SJCRH30 (cell line): ENCODE data around the gene SLC39A1. TPM values are rescaled to one million over a fixed set of nuclear protein-coding genes. Genes with fewer than 3 reads are reported as not detected.
A peak's percentile ranks its signal among the peaks of the same experiment; 100 is the strongest.
"Not testable (repeated sequence)": the region's sequence is repeated elsewhere in the genome, so short reads cannot be mapped to it uniquely, and the experiment has no call there.

Experiments used
- DNase-seq, 2 experiments: peaks; one replicate each; pipeline ENCODE4 v3.0.0-alpha.2; 2015 to 2020
- H3K27ac ChIP-seq: fragments of 250-450 bp; sonication (Bioruptor Pico); 2 replicates; pipeline ENCODE4 v1.5.1; 2020; ENCODE audit warnings: mild to moderate bottlenecking, moderate library complexity
- H3K27me3 ChIP-seq: fragments of 250-450 bp; sonication (Bioruptor Pico); 2 replicates; pipeline ENCODE4 v1.5.1; 2020; ENCODE audit warnings: mild to moderate bottlenecking, moderate library complexity
- H3K36me3 ChIP-seq: fragments of 250-450 bp; sonication (Bioruptor Pico); 2 replicates; pipeline ENCODE4 v1.5.1; 2020; ENCODE audit warnings: mild to moderate bottlenecking, moderate library complexity
- H3K4me1 ChIP-seq: fragments of 250-450 bp; sonication (Bioruptor Pico); 2 replicates; pipeline ENCODE4 v1.5.1; 2020; ENCODE audit warnings: mild to moderate bottlenecking, moderate library complexity
- H3K4me3 ChIP-seq: fragments of 250-450 bp; sonication (Bioruptor Pico); 2 replicates; pipeline ENCODE4 v1.5.1; 2020; ENCODE audit warnings: mild to moderate bottlenecking, moderate library complexity
- H3K9me3 ChIP-seq: fragments of 250-450 bp; sonication (Bioruptor Pico); replicated peaks from 2 replicates; pipeline ENCODE4 v1.5.1; 2020; ENCODE audit warnings: mild to moderate bottlenecking, moderate library complexity
- total RNA-seq: library from RNA; depleted of rRNA; stranded (reverse); fragments of >200 nt; shearing (Covaris generic); gene quantifications from 2 replicates; pipeline ENCODE4 v1.2.3, GENCODE V29; 2014; rRNA removed

Gene SLC39A1, protein sequence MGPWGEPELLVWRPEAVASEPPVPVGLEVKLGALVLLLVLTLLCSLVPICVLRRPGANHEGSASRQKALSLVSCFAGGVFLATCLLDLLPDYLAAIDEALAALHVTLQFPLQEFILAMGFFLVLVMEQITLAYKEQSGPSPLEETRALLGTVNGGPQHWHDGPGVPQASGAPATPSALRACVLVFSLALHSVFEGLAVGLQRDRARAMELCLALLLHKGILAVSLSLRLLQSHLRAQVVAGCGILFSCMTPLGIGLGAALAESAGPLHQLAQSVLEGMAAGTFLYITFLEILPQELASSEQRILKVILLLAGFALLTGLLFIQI
- total RNA-seq = 74.4 and 77.2 TPM in 2 replicates

- no peaks in the 10 kb centered on the region for H3K36me3 ChIP-seq
- H3K4me1 ChIP-seq = no peaks in the 10 kb centered on the region; the same call in 1 of the 2 replicates
- H3K4me3 ChIP-seq = peak within 1 kb of the TSS; percentile 85
- DNase-seq = peak; percentile 98
- H3K27ac ChIP-seq = peak within 1 kb of the TSS; percentile 61
- no peaks in the 10 kb centered on the region for H3K27me3 ChIP-seq
- no peaks in the 10 kb centered on the region for H3K9me3 ChIP-seq
Observed at GRCh38 chr1:153963030-153963849, at the start of gene SLC39A1. Gene SLC39A1, minus strand, starts transcription at chr1:153963537. Its CDS starts 822 bp downstream, at chr1:153962715.

DNA sequence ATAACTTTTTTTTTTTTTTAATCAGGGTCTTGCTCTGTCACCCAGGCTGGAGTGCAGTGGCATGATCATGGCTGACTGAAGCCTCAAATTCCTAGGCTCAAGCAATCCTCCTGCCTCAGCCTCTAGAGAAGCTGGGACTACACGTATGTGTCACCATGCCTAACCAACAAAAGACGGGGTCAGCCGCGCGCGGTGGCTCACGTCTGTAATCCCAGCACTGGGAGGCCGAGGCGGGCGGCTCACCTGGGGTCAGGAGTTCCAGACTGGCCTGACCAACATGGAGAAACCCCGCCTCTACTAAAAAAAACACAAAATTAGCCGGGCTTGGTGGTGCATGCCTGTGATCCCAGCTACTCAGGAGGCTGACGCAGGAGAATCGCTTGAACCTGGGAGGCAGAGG is 49.2 kb upstream of the SLC39A1 start:
- not testable (repeated sequence) for H3K4me3 ChIP-seq

DNA sequence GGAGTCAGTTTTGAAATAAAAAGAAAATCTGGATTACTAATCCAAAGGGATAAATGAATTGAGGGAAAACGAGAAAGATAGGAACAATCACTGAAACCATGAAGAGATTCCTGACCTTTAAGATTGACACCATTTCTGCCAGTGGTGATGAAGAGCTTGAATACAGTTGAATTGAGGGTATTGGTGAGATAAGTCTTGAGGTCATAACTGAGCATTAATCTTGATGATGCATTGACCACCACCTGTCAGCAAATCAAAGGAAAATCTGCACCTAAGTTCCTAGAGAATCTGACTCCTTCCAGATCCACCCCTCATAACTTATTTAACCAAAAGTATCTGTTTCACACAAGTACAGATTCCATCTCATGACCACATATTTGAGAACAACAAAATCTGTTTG is 48.8 kb upstream of the SLC39A1 start:
- H3K9me3 ChIP-seq = no peaks in the 10 kb centered on the region
- H3K27me3 ChIP-seq = no peaks in the 10 kb centered on the region
- DNase-seq = no peak
- no peak overlapping the region for H3K4me3 ChIP-seq
- no peaks in the 10 kb centered on the region for H3K4me1 ChIP-seq
- H3K36me3 ChIP-seq = no peaks in the 10 kb centered on the region
- no peak overlapping the region for H3K27ac ChIP-seq

More for the DNA sequence above, 49.2 kb upstream of the SLC39A1 start:
- not testable (repeated sequence) for DNase-seq, H3K4me1 ChIP-seq, H3K9me3 ChIP-seq, H3K27ac ChIP-seq, H3K36me3 ChIP-seq, H3K27me3 ChIP-seq

- Histone ChIP-seq H3K27ac (no peak overlapping the region), H3K9me3 (no peaks in the 10 kb centered on the region), H3K4me3 (no peak overlapping the region), H3K4me1 (peaks cover 6% of the 10 kb centered on the region; the same call in 1 of the 2 replicates), H3K27me3 (no peaks in the 10 kb centered on the region), H3K36me3 (no peaks in the 10 kb centered on the region)
- DNase-seq = no peak
Observed at GRCh38 chr1:154006136-154006535, 42.8 kb upstream of the SLC39A1 start.

GRCh38 chr1:154000420-154000819 is 37.1 kb upstream of the SLC39A1 start:
- H3K36me3 ChIP-seq = 0 out of 2 replicates have a peak, but pooled peaks cover under 1% of the 10 kb centered on the region
- DNase-seq = no peak
- H3K27ac ChIP-seq = no peak overlapping the region
- H3K4me1 ChIP-seq = peaks cover 6% of the 10 kb centered on the region; the same call in 1 of the 2 replicates
- no peak overlapping the region for H3K4me3 ChIP-seq
- no peaks in the 10 kb centered on the region for H3K9me3 ChIP-seq
- no peaks in the 10 kb centered on the region for H3K27me3 ChIP-seq

GRCh38 chr1:153996882-153997281 is 33.5 kb upstream of the SLC39A1 start:
- not testable (repeated sequence) for H3K4me1 ChIP-seq, H3K27me3 ChIP-seq, H3K27ac ChIP-seq, H3K4me3 ChIP-seq, DNase-seq, H3K9me3 ChIP-seq
- H3K36me3 ChIP-seq = peaks cover 31% of the 10 kb centered on the region

GRCh38 chr1:153995640-153996039 is 32.3 kb upstream of the SLC39A1 start:
- H3K27me3 ChIP-seq = no peaks in the 10 kb centered on the region
- no peaks in the 10 kb centered on the region for H3K9me3 ChIP-seq
- no peak overlapping the region for H3K27ac ChIP-seq
- H3K36me3 ChIP-seq = peaks cover 40% of the 10 kb centered on the region
- no peaks in the 10 kb centered on the region for H3K4me1 ChIP-seq
- DNase-seq = no peak
- no peak overlapping the region for H3K4me3 ChIP-seq

GRCh38 chr1:153995202-153995601 is 31.9 kb upstream of the SLC39A1 start:
- DNase-seq = no peak
- no peak overlapping the region for H3K4me3 ChIP-seq
- no peaks in the 10 kb centered on the region for H3K9me3 ChIP-seq
- H3K4me1 ChIP-seq = no peaks in the 10 kb centered on the region
- peaks cover 40% of the 10 kb centered on the region for H3K36me3 ChIP-seq
- no peaks in the 10 kb centered on the region for H3K27me3 ChIP-seq
- no peak overlapping the region for H3K27ac ChIP-seq

- Histone ChIP-seq H3K9me3 (no peaks in the 10 kb centered on the region), H3K4me1 (no peaks in the 10 kb centered on the region), H3K36me3 (peaks cover 40% of the 10 kb centered on the region), H3K27ac (no peak overlapping the region), H3K4me3 (peak overlapping the region; percentile 79), H3K27me3 (no peaks in the 10 kb centered on the region)
- no peak for DNase-seq
Observed at GRCh38 chr1:153991806-153992205, 28.5 kb upstream of the SLC39A1 start.

DNA sequence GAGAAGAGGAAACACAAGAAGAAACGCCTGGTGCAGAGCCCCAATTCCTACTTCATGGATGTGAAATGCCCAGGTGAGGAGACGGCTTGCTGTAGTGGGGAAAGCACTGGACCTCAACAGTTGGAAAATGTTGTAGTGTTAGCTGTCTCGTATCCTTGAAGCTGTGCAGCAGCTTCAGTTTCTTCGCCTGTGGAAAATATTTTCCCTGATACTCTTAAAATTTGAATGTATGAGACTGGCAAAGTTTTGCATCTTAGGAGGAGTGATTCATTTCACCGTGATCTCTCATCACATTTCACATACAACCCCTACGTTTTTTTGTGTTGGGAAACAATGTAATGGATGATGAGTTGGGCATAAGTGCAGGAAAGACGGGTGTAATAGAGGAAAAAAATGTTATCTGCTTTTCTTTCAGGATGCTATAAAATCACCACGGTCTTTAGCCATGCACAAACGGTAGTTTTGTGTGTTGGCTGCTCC is 27.9 kb upstream of the SLC39A1 start:
- Histone ChIP-seq H3K27ac (peak overlapping the region; percentile 77), H3K36me3 (peaks cover 40% of the 10 kb centered on the region), H3K4me3 (peak overlapping the region; percentile 79), H3K9me3 (no peaks in the 10 kb centered on the region), H3K27me3 (no peaks in the 10 kb centered on the region), H3K4me1 (no peaks in the 10 kb centered on the region)
- DNase-seq = no peak

DNA sequence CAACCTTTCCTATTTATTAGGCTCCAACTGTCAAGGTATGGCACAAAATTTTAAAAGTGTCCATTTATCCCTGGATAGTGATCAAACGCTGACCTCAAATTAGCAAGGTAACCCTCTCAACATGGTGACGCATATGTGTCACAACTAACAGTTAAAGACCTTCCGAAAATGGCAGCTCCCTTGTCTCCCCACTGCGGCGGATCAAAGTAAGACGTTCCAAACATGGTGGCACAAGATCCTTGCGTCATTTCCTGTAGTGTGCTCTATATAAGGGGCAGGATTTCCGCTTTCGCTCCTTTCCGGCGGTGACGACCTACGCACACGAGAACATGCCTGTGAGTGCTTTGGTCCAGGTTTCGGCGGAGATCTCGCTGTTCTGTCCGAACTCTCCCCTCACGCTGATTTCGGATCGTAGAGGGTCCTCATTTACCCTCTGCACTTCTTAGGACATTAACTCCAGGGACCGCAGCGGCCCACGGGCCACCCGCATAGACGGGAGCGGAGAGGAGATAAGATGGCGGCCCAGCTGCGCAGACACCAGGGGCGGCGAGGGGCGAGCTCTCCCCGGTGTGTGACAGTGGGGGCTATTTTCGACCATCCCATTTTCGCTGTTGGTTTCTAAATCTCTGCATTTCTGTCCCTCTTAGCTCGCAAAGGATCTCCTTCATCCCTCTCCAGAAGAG is 27.3 kb upstream of the SLC39A1 start, which contains the start of gene RPS27:
Gene RPS27 (plus strand): TSS at position 295 of the 683 bp plus-strand sequence. CDS start 35 bp downstream, at position 330.
- Histone ChIP-seq H3K4me1 (no peaks in the 10 kb centered on the region), H3K9me3 (no peaks in the 10 kb centered on the region), H3K36me3 (peaks cover 40% of the 10 kb centered on the region), H3K27me3 (no peaks in the 10 kb centered on the region), H3K27ac (peak within 1 kb of the TSS; percentile 77), H3K4me3 (peak within 1 kb of the TSS; percentile 79)
- peak; percentile 96 to 98 for DNase-seq

GRCh38 chr1:153987621-153988020 is 24.3 kb upstream of the SLC39A1 start:
- H3K36me3 ChIP-seq = peaks cover 21% of the 10 kb centered on the region
- no peaks in the 10 kb centered on the region for H3K27me3 ChIP-seq
- H3K4me3 ChIP-seq = no peak overlapping the region
- no peak overlapping the region for H3K27ac ChIP-seq
- H3K4me1 ChIP-seq = no peaks in the 10 kb centered on the region; the same call in none of the 2 replicates
- H3K9me3 ChIP-seq = no peaks in the 10 kb centered on the region
- no peak for DNase-seq

GRCh38 chr1:153985941-153986761 is 22.8 kb upstream of the SLC39A1 start, which contains the start of gene RAB13:
Gene RAB13, minus strand, starts transcription at chr1:153986339. Its CDS starts 103 bp downstream, at chr1:153986236.
- H3K9me3 ChIP-seq = no peaks in the 10 kb centered on the region
- peak within 1 kb of the TSS; percentile 86 for H3K4me3 ChIP-seq
- H3K36me3 ChIP-seq = peaks cover 7% of the 10 kb centered on the region
- H3K27ac ChIP-seq = peak within 1 kb of the TSS; percentile 56
- H3K4me1 ChIP-seq = no peaks in the 10 kb centered on the region; the same call in none of the 2 replicates
- DNase-seq = peak; percentile 84 to 90
- H3K27me3 ChIP-seq = no peaks in the 10 kb centered on the region
